Neural crest cell (in vitro differentiated cells): ENCODE results near the gene TUBA8. TPM values are rescaled to one million over a fixed set of nuclear protein-coding genes. Genes with fewer than 3 reads are reported as not detected.
A peak's percentile ranks its signal among the peaks of the same experiment; 100 is the strongest.

Experiments
- DNase-seq: peaks from one replicate; pipeline ENCODE4 v3.0.0; 2021; ENCODE audit warnings: low read depth, mixed read lengths, low spot score
- H3K27ac Mint-ChIP-seq: one replicate; pipeline ENCODE4 v1.8.0; 2021; ENCODE audit warnings: mild to moderate bottlenecking, mixed read lengths; ENCODE audit not compliant: unreplicated experiment
- H3K27me3 Mint-ChIP-seq: 2 replicates; pipeline ENCODE4 v1.8.0; 2021; ENCODE audit warnings: low read depth, mild to moderate bottlenecking, mixed read lengths
- H3K36me3 Mint-ChIP-seq: 2 replicates; pipeline ENCODE4 v1.8.0; 2021; ENCODE audit warnings: low read depth, mild to moderate bottlenecking, mixed read lengths
- H3K4me1 Mint-ChIP-seq: 2 replicates; pipeline ENCODE4 v1.8.0; 2021; ENCODE audit warnings: mixed read lengths
- H3K4me3 Mint-ChIP-seq: one replicate; pipeline ENCODE4 v1.8.0; 2021; ENCODE audit warnings: mild to moderate bottlenecking, mixed read lengths
- H3K9me3 Mint-ChIP-seq: 2 replicates; pipeline ENCODE4 v1.8.0; 2021; ENCODE audit warnings: mixed read lengths
- CTCF ChIP-seq: fragments of 200-600 bp; sonication (generic); conservative IDR thresholded peaks from 2 replicates; pipeline ENCODE4 v1.5.0; 2021; ENCODE audit warnings: antibody characterized with exemption, mild to moderate bottlenecking
- total RNA-seq: library from RNA; stranded (reverse); gene quantifications from 2 replicates; pipeline ENCODE4 v1.2.1, GENCODE V29; 2021

The TUBA8 gene
- total RNA-seq, 1 donor from 2014 or later: 2.0 TPM

DNA sequence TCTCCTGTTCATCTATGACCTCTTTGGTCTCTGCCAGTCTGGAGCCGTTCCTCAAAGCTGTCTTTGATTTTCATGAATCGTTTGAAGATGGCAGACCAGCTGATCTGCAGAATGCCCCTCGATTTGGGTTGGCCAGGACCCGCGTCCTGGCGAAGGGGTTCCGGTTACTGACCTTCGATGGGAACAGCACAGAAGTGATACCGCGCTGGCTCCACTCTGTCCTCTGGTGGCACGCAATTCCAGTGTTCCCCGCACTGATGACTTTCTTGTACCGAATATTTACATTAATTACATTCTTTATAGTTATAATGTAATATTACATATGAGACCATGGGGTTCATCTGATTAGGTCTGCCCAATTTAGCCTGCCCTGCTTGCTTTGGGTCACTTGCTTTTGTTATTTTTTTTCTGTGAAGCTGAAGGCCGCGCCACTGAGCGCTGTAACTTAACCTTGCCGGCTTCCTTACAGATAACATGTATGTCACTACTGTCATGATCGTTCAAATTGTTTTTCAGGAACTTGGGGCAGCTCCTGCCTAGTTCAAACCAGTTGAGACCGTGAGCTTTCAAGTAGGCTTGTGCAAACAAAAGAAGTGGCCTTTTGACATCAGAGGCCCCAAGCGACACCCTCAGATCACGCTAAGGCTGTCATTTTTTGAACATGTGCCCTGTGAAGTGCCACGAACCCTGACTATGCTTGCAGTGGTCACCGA lies 35.2 kb downstream of the TUBA8 start:
- no peak for TF ChIP-seq CTCF

GRCh38 chr22:18146389-18146753 lies 35.8 kb downstream of the TUBA8 start:
- peaks cover 13% of the 10 kb centered on the region for H3K27me3 Mint-ChIP-seq
- H3K36me3 Mint-ChIP-seq: no peaks in the 10 kb centered on the region
- H3K9me3 Mint-ChIP-seq: peaks cover 1% of the 10 kb centered on the region
- DNase-seq: no peak
- peaks cover 12% of the 10 kb centered on the region for H3K4me1 Mint-ChIP-seq
- no peak overlapping the region for H3K4me3 Mint-ChIP-seq
- TF ChIP-seq CTCF: no peak
- no peak overlapping the region for H3K27ac Mint-ChIP-seq

More for the DNA sequence above, 35.2 kb downstream of the TUBA8 start:
- Mint-ChIP-seq H3K36me3 (no peaks in the 10 kb centered on the region), H3K27me3 (peaks cover 13% of the 10 kb centered on the region), H3K4me1 (peaks cover 12% of the 10 kb centered on the region), H3K4me3 (no peak overlapping the region), H3K9me3 (peaks cover 3% of the 10 kb centered on the region), H3K27ac (no peak overlapping the region)
- no peak for DNase-seq

GRCh38 chr22:18147791-18148190 lies 37.2 kb downstream of the TUBA8 start:
- H3K4me1 Mint-ChIP-seq: peaks cover 12% of the 10 kb centered on the region

GRCh38 chr22:18148293-18148965 lies 37.8 kb downstream of the TUBA8 start:
- Mint-ChIP-seq H3K36me3 (no peaks in the 10 kb centered on the region), H3K4me3 (peak overlapping the region; percentile 33), H3K27ac (no peak overlapping the region), H3K4me1 (peaks cover 12% of the 10 kb centered on the region), H3K9me3 (no peaks in the 10 kb centered on the region), H3K27me3 (peaks cover 13% of the 10 kb centered on the region)
- no peak for DNase-seq
- no peak for TF ChIP-seq CTCF

More at GRCh38 chr22:18147791-18148190, 37.2 kb downstream of the TUBA8 start:
- no peak for TF ChIP-seq CTCF
- Mint-ChIP-seq H3K27ac (no peak overlapping the region), H3K9me3 (no peaks in the 10 kb centered on the region), H3K4me3 (no peak overlapping the region), H3K27me3 (peaks cover 13% of the 10 kb centered on the region), H3K36me3 (no peaks in the 10 kb centered on the region)
- no peak for DNase-seq

DNA sequence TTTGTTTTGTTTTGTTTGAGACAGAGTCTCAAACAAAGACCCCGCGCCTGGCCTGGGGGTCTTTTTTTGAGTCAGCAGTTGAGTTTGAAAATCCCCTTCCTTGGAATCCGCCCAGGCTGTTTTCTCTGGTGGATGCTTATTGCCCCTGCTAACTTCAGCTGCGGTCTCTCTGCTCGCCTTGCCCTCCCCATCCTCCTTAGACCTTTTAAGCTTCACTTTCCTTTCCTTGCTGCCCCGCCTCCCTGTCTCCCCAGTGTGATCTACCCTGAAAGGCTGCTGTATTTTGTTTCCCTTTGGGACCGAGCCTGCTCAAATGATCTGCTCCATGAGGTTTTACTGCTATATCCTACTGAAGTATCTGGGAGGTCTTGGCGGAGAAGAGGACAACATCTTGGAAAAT lies 41.9 kb downstream of the TUBA8 start:
- Mint-ChIP-seq H3K27ac (no peak overlapping the region), H3K4me1 (peaks cover 12% of the 10 kb centered on the region), H3K4me3 (peak overlapping the region; percentile 22), H3K27me3 (peaks cover 13% of the 10 kb centered on the region), H3K36me3 (no peaks in the 10 kb centered on the region), H3K9me3 (no peaks in the 10 kb centered on the region)
- DNase-seq: no peak
- no peak for TF ChIP-seq CTCF
